Left forelimb (tissue), 1 donor: ENCODE results near the gene C4A.
"Not testable (repeated sequence)": the region's sequence is repeated elsewhere in the genome, so short reads cannot be mapped to it uniquely, and the experiment has no call there.

ENCODE experiments used
- DNase-seq: peaks from one replicate; pipeline ENCODE4 v3.0.0-alpha.2; 2018; ENCODE audit warnings: low spot score

C4A gene

DNA sequence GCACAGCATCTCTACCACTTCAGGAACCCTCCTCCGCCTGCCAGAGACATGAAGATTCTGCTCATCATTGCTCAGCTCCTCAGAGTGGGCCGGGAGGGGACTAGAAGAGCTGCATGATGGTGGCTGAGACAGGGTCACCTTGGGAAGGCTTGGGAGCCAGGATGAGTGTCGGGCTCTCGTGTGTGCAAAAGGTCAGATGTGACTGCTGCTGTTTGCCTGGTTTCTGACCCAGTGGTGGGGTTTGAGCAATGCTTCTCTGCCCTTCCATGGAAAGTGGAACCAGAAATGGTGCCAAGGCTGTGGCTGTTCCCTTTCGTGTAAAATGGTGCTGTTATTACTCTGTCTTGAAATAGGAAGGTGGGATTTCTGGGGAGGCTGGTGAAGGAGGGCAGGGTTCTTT lies 859 bp upstream of the C4A start:
- DNase-seq, result not testable (repeated sequence)

- not testable (repeated sequence) for DNase-seq
Measured at GRCh38 chr6:31989363-31989762, 7.5 kb downstream of the C4A start.

DNA sequence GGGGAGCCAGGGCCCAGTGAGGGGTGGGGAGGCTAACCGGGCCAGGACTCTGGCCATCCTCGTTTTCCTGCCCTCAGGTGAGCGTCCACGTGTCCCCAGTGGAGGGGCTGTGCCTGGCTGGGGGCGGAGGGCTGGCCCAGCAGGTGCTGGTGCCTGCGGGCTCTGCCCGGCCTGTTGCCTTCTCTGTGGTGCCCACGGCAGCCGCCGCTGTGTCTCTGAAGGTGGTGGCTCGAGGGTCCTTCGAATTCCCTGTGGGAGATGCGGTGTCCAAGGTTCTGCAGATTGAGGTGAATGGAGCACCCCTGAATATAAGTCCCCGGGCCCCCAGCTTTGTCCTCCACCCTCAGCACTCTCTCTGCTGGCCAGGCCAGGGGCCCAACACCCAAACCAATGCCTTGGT lies 12.6 kb downstream of the C4A start:
- DNase-seq, result not testable (repeated sequence)

GRCh38 chr6:31996385-31996784 lies 14.5 kb downstream of the C4A start:
- DNase-seq, result not testable (repeated sequence)

- DNase-seq, result not testable (repeated sequence)
Measured at GRCh38 chr6:32002546-32003268, 20.9 kb downstream of the C4A start.

DNA sequence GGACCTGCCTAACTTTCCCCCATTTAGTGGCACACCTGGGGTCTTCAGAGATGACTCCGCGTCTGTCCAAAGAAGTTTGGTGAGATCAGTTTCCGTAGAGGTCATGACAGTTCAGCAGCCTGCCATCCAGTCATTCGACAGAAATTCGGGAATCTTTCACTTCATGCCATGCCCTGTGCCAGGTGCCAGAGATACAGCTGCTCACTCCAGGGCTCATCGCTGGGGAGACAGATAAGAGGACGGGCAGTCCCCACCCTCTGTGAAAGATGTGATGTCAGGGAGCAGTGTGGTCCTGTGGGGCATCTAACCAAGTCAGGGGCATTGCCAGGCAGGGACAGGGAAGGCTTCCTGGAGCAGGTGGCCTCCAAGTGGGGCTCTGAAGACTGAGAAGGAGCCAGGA lies 21.4 kb downstream of the C4A start:
- not testable (repeated sequence) for DNase-seq

DNA sequence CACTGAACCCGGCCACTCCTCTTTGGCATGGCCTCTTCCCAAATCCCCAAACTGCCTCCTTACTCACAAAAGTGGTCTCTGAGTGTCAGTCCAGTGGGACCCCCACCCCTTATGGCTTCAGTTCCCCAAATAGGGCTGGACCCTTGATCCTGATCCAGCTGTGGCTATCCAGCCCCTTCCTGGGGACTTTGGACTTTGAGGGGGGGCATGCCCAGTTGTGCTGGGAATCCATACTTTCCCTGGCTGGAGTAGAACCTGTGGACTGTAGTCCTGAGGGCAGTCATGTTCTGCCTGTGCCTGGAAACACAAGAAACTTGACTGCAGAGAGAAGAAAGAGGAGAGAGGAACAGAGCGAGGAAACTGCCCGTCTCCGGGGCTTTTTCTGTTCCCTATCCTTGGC lies 22.5 kb downstream of the C4A start:
- not testable (repeated sequence) for DNase-seq

GRCh38 chr6:32004864-32005537 lies 23.1 kb downstream of the C4A start:
- DNase-seq, result not testable (repeated sequence)

- DNase-seq, result not testable (repeated sequence)
Measured at GRCh38 chr6:32005538-32005880, 23.7 kb downstream of the C4A start.

DNA sequence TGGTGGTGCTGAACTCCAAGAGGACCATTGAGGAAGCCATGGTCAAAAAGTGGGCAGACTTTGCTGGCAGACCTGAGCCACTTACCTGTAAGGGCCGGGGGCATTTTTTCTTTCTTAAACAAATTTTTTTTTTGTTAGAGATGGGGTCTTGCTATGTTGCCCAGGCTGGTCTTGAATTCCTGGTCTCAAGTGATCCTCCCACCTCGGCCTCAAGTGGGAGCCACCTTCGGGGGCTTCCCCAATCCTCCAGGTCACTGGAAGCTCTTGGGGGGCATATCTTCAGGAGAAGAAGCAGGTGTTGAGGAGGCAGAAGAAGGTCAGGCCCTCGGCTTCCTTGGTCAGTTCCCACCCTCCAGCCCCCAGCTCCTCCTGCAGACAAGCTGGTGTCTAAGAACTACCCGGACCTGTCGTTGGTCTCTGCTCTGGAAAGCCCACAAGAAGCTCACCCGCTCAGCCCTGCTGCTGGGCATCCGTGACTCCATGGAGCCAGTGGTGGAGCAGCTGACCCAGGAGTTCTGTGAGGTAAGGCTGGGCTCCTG lies 24.2 kb downstream of the C4A start:
- not testable (repeated sequence) for DNase-seq

DNA sequence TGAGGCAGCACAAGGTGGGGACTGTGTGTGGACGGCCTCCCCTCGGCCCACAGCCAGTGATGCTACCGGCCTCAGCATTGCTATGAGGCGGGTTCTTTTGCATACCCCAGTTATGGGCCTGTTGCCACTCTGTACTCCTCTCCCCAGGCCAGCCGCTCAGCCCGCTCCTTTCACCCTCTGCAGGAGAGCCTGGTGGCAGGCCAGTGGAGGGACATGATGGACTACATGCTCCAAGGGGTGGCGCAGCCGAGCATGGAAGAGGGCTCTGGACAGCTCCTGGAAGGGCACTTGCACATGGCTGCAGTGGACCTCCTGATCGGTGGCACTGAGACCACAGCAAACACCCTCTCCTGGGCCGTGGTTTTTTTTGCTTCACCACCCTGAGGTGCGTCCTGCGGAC lies 25.2 kb downstream of the C4A start:
- not testable (repeated sequence) for DNase-seq

DNA sequence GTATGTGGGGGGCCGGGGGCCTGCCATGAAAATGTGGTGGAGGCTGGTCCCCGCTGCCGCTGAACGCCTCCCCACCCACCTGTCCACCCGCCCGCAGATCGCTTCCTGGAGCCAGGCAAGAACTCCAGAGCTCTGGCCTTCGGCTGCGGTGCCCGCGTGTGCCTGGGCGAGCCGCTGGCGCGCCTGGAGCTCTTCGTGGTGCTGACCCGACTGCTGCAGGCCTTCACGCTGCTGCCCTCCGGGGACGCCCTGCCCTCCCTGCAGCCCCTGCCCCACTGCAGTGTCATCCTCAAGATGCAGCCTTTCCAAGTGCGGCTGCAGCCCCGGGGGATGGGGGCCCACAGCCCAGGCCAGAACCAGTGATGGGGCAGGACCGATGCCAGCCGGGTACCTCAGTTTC lies 26.2 kb downstream of the C4A start:
- not testable (repeated sequence) for DNase-seq

- not testable (repeated sequence) for DNase-seq
Measured at GRCh38 chr6:32008616-32009015, 26.8 kb downstream of the C4A start.

GRCh38 chr6:32009537-32009936 lies 27.7 kb downstream of the C4A start:
- not testable (repeated sequence) for DNase-seq

DNA sequence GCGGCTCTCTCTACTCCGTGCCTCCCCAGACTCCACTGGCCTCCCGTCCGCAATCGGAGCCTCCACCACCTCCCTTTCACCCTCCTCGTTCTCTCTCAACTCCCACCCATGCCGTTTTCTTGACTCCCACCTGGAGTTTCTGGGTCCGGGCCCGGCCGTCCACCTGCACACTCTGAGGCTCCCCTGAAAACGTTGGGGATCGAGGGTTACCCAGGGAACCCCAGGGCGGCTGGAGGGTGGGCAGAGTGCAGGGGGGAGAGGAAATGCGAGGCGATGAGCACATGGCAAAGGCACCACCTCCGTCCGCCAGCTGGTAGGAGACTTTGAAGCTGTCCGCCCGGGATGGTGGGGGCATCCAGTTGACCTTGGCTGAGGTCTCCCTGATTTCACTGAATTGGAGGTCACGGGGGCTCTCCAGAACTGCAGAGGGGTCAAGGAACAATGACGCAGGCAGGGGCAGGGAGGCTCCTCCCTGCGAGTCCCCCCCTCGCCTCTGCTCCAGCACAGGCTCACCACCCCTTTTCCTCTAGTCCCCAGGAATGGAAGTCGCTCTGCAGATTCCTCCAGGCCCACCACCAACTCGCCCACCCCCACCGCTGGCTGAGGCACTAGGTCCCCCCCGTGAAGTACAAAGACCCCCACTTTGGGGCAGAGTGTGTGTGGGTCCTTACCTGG lies 29.1 kb downstream of the C4A start:
- not testable (repeated sequence) for DNase-seq

- not testable (repeated sequence) for DNase-seq
Measured at GRCh38 chr6:32012941-32013617, 31.2 kb downstream of the C4A start.

- DNase-seq, result not testable (repeated sequence)
Measured at GRCh38 chr6:32013738-32014137, 31.9 kb downstream of the C4A start.

DNA sequence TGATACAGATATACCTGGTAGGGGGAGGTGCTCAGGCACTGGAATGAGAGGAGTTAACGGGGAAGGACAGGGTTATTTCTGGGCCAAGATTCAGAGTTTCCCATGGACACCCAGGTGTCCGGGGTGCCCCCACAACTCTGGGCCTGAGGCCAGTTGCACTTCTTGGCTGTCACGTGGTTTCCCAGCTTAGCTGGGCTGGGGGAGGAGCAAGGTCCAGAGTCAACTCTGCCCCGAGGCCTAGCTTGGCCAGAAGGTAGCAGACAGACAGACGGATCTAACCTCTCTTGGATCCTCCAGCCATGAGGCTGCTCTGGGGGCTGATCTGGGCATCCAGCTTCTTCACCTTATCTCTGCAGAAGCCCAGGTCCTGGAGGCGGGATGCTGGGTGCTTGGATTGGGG lies 32.7 kb downstream of the C4A start, which contains the start of gene C4B:
Gene C4B, plus strand, starts transcription at position 249 of the 400 bp plus-strand sequence. Its CDS starts 51 bp downstream, at position 300.
- not testable (repeated sequence) for DNase-seq

GRCh38 chr6:32022100-32022499 lies 40.2 kb downstream of the C4A start:
- not testable (repeated sequence) for DNase-seq

DNA sequence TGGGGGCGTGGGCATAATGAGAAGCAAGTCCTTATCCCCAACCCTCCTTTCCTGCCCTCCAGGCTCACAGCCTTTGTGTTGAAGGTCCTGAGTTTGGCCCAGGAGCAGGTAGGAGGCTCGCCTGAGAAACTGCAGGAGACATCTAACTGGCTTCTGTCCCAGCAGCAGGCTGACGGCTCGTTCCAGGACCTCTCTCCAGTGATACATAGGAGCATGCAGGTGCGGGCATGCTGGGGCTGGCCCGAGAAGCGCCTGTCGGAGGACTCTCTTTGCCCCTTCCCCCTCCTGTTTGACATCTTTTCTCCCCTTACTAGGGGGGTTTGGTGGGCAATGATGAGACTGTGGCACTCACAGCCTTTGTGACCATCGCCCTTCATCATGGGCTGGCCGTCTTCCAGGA lies 46.8 kb downstream of the C4A start:
- not testable (repeated sequence) for DNase-seq

DNA sequence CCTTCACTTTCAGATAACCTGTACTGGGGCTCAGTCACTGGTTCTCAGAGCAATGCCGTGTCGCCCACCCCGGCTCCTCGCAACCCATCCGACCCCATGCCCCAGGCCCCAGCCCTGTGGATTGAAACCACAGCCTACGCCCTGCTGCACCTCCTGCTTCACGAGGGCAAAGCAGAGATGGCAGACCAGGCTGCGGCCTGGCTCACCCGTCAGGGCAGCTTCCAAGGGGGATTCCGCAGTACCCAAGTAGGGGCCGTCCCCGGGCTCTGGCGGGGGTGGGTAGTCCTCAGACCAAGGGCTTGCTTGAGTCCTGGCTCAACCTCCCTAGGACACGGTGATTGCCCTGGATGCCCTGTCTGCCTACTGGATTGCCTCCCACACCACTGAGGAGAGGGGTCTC lies 47.7 kb downstream of the C4A start:
- DNase-seq, result not testable (repeated sequence)
